PC-3 (cell line): Measurements from ENCODE around the gene SALL2. TPM values are rescaled to one million over a fixed set of nuclear protein-coding genes. Genes with fewer than 3 reads are reported as not detected.

ENCODE experiments used
- ATAC-seq: fragments of 200-7000 bp; cut with Tn5 transposase; 2 replicates; pipeline ENCODE4 v1.9.1; 2020; ENCODE audit warnings: mild to moderate bottlenecking, moderate library complexity
- BruUV-seq: library from RNA; stranded (reverse); fragments of 400-500 nt; replicated peaks from 2 replicates; lab custom pipeline; 2021; lab: Mats Ljungman, UMichigan
- CTCF ChIA-PET: fragments of 300-600 bp; sonication (Branson Sonifier 250); formaldehyde crosslinking; loops from one replicate; lab custom pipeline; 2022; ENCODE audit warnings: antibody characterized with exemption; lab: Charles Lee
- POLR2A ChIA-PET: fragments of 300-600 bp; sonication (Branson Sonifier 250); formaldehyde crosslinking; loops from one replicate; lab custom pipeline; 2022; ENCODE audit warnings: antibody characterized with exemption; ENCODE audit not compliant: unreplicated experiment; lab: Charles Lee
- DNase-seq: peaks from one replicate; pipeline ENCODE4 v3.0.0-alpha.2; 2015
- H2AFZ ChIP-seq: fragments of 300-600 bp; sonication (generic); 2 replicates; pipeline ENCODE4 v1.6.0; 2016; ENCODE audit warnings: antibody characterized with exemption, low read length
- H3F3A ChIP-seq: fragments of 300-600 bp; sonication (generic); one replicate; pipeline ENCODE4 v1.6.0; 2017; ENCODE audit warnings: antibody characterized with exemption, low read length, control low read depth, mild to moderate bottlenecking; ENCODE audit not compliant: unreplicated experiment
- H3K27ac ChIP-seq: fragments of 300-600 bp; sonication (generic); 2 replicates; pipeline ENCODE4 v1.5.1; 2016; ENCODE audit warnings: mild to moderate bottlenecking, low read length
- H3K27me3 ChIP-seq: fragments of 300-600 bp; sonication (generic); 2 replicates; pipeline ENCODE4 v1.6.1; 2016; ENCODE audit warnings: low read length, mixed read lengths
- H3K36me3 ChIP-seq: fragments of 300-600 bp; sonication (generic); 2 replicates; pipeline ENCODE4 v1.6.1; 2016; ENCODE audit warnings: low read depth, mixed run types, low read length, mixed read lengths
- H3K4me1 ChIP-seq: fragments of 300-600 bp; sonication (generic); 2 replicates; pipeline ENCODE4 v1.5.1; 2016; ENCODE audit warnings: low read length; ENCODE audit not compliant: insufficient read depth
- H3K4me2 ChIP-seq: fragments of 300-600 bp; sonication (generic); 2 replicates; pipeline ENCODE4 v1.6.0; 2016; ENCODE audit warnings: low read length
- H3K4me3 ChIP-seq: fragments of 300-600 bp; sonication (generic); 2 replicates; pipeline ENCODE4 v1.5.1; 2016; ENCODE audit warnings: mild to moderate bottlenecking, low read length, mixed read lengths
- H3K79me2 ChIP-seq: fragments of 300-600 bp; sonication (generic); 2 replicates; pipeline ENCODE4 v1.6.1; 2017; ENCODE audit warnings: low read length, mixed read lengths
- H3K9ac ChIP-seq: fragments of 300-600 bp; sonication (generic); 2 replicates; pipeline ENCODE4 v1.6.0; 2016; ENCODE audit warnings: mild to moderate bottlenecking, low read length
- H3K9me2 ChIP-seq: fragments of 300-600 bp; sonication (generic); replicated peaks from 2 replicates; pipeline ENCODE4 v1.6.1; 2016; ENCODE audit warnings: mixed run types, low read length, mixed read lengths
- H3K9me3 ChIP-seq: fragments of 300-600 bp; sonication (generic); 2 replicates; pipeline ENCODE4 v1.6.1; 2016; ENCODE audit warnings: low read length, mixed read lengths
- H4K20me1 ChIP-seq: fragments of 300-600 bp; sonication (generic); 2 replicates; pipeline ENCODE4 v1.6.1; 2016; ENCODE audit warnings: low read length, mixed read lengths
- EZH2 ChIP-seq: fragments of 300-600 bp; sonication (generic); IDR thresholded peaks from one replicate; pipeline ENCODE4 v1.6.1; 2017; ENCODE audit warnings: antibody characterized with exemption, mild to moderate bottlenecking, low read length; ENCODE audit not compliant: unreplicated experiment
- EZH2phosphoT487 ChIP-seq: fragments of 300-600 bp; sonication (generic); IDR thresholded peaks from 2 replicates; pipeline ENCODE4 v1.6.1; 2018; ENCODE audit warnings: mild to moderate bottlenecking, antibody characterized with exemption, low read length, borderline replicate concordance
- intact Hi-C: fragments of 100-400 bp; cut with micrococcal nuclease; formaldehyde crosslinking; loops from 2 replicates; pipeline ENCODE4 v1.9.0; 2023
- total RNA-seq: library from RNA; depleted of rRNA; stranded (reverse); fragments of >200 nt; gene quantifications from 2 replicates; pipeline ENCODE4 v1.2.3, GENCODE V29; 2014
- TF ChIP-seq, protein P1 (sequence below): fragments of 300-600 bp; sonication (generic); conservative IDR thresholded peaks from 2 replicates; pipeline ENCODE4 v1.5.1; 2017; ENCODE audit warnings: antibody characterized with exemption, low read depth, mild to moderate bottlenecking, low read length

The SALL2 gene
- total RNA-seq, 1 experiment from 2014 or later = 4.1 TPM

DNA sequence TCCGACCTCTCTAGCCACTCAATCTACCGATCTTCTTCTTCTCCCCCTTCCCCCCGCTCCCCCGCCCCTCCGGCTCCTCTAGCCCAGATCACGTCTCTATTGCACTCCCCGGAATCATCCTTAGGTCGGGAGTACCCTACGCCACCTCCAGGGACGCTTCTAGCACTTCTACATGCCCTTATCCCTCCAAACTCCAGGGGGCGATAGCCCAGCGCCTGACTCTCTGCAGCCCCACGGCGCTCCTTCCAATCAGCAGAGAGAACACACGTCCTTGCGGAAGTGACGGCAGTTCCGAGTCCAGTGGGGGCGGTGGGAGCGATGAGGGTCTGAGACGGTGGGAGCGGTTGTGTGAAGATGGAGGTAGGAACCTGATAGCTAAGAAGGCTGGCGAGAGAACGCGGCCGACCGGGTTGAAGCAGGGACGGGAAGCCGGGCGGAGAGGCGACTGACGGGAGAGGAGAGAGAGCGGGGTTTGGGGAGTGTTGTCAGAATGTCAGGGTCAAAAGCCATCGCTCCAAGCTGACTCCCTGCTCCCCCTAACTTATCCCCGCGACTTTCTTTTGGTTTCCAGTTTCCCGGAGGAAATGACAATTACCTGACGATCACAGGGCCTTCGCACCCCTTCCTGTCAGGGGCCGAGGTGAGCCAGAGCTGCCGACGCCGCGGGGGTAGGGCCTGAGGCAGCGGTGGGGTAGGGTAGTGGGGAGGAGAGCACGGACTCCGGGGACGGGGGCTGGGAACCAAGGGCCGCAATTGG lies 49.0 kb downstream of the SALL2 start, which contains the start of the genes RAB2B and TOX4:
Gene RAB2B (minus strand): TSS at position 35 of the 757 bp plus-strand sequence. CDS start 87 bp downstream, outside the sequence.
Gene TOX4 (plus strand): TSS at position 271 of the 757 bp plus-strand sequence. CDS start 84 bp downstream, at position 355.
- no TSS peak for BruUV-seq
- ChIA-PET POLR2A (interaction anchor here (0.6 kb wide), 2 partner anchors 58 to 216 kb away, joined by 4 to 6 read pairs; no protein-coding TSS in a partner anchor), CTCF (interaction anchor here (0.6 to 1.0 kb wide), 3 partner anchors 21 to 40 kb away, joined by 4 to 8 read pairs (median 4); partner anchors contain the start of gene CHD8)
- Histone ChIP-seq H2AFZ (peak within 1 kb of the TSS; percentile 85), H3K9me3 (no peaks in the 10 kb centered on the region), H3F3A (no peaks in the 10 kb centered on the region), H3K27ac (peak within 1 kb of the TSS; percentile 61), H3K4me3 (peak within 1 kb of the TSS; percentile 100), H4K20me1 (no peaks in the 10 kb centered on the region), H3K79me2 (peaks cover 51% of the 10 kb centered on the region), H3K9me2 (no peaks in the 10 kb centered on the region), H3K27me3 (no peaks in the 10 kb centered on the region), H3K4me2 (peak within 1 kb of the TSS; percentile 90), H3K9ac (peak within 1 kb of the TSS; percentile 75), H3K36me3 (peaks cover 5% of the 10 kb centered on the region; the same call in 1 of the 2 replicates), H3K4me1 (peaks cover 13% of the 10 kb centered on the region)
- intact Hi-C loops = loop anchor here (1.0 to 2.0 kb wide), 5 partner anchors 21 to 92 kb away; partner anchors contain the start of genes CHD8, METTL3 and SUPT16H
- no peak for TF ChIP-seq EZH2phosphoT487
- no peak for TF ChIP-seq EZH2
- TF ChIP-seq, protein P1, sequence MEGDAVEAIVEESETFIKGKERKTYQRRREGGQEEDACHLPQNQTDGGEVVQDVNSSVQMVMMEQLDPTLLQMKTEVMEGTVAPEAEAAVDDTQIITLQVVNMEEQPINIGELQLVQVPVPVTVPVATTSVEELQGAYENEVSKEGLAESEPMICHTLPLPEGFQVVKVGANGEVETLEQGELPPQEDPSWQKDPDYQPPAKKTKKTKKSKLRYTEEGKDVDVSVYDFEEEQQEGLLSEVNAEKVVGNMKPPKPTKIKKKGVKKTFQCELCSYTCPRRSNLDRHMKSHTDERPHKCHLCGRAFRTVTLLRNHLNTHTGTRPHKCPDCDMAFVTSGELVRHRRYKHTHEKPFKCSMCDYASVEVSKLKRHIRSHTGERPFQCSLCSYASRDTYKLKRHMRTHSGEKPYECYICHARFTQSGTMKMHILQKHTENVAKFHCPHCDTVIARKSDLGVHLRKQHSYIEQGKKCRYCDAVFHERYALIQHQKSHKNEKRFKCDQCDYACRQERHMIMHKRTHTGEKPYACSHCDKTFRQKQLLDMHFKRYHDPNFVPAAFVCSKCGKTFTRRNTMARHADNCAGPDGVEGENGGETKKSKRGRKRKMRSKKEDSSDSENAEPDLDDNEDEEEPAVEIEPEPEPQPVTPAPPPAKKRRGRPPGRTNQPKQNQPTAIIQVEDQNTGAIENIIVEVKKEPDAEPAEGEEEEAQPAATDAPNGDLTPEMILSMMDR = peak; percentile 94
- ATAC-seq (peak; percentile 93), DNase-seq (peak; percentile 98)

DNA sequence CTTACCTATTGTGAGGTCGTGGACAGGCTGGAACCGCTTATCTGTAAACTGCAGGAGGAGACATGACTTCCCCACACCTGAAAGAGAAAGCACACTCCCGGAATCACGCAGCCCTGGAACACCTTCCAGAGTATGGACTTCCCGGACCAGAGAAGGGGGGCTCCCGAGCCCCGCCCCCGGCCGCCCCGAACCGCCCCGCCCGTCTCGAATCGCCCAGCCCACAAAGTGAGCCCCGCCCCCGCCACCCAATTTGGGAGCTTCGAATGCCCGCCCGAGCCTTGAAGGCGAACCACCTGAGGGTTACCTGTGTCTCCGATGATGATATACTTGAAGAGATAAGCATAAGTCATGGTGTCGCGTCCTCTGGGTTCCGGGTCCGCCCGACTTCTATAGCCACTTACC lies 49.6 kb downstream of the SALL2 start:
- TF ChIP-seq EZH2phosphoT487 (no peak), EZH2 (no peak)
- TF ChIP-seq, protein P1 = no peak
- peak overlapping the region; percentile 61 for H3K27ac ChIP-seq
- H3K4me1 ChIP-seq = peaks cover 13% of the 10 kb centered on the region
- peaks cover 45% of the 10 kb centered on the region for H3K79me2 ChIP-seq
- no peaks in the 10 kb centered on the region for H3K27me3 ChIP-seq
- no peaks in the 10 kb centered on the region for H4K20me1 ChIP-seq
- BruUV-seq = no TSS peak
- ATAC-seq (peak; percentile 79), DNase-seq (peak; percentile 79)
- H3F3A ChIP-seq = no peaks in the 10 kb centered on the region
- peak overlapping the region; percentile 75 for H3K9ac ChIP-seq
- intact Hi-C loops = loop anchor here (1.0 to 2.0 kb wide), 3 partner anchors 35 to 92 kb away; partner anchors contain the start of genes METTL3 and SUPT16H
- no peaks in the 10 kb centered on the region for H3K9me3 ChIP-seq
- peak overlapping the region; percentile 100 for H3K4me3 ChIP-seq
- H2AFZ ChIP-seq = peak overlapping the region; percentile 82
- H3K9me2 ChIP-seq = no peaks in the 10 kb centered on the region
- POLR2A ChIA-PET = interaction anchor here (0.6 kb wide), 2 partner anchors 58 to 215 kb away, joined by 4 to 6 read pairs; no protein-coding TSS in a partner anchor
- H3K36me3 ChIP-seq = peaks cover 3% of the 10 kb centered on the region; the same call in 1 of the 2 replicates
- CTCF ChIA-PET = no interaction called here
- peak overlapping the region; percentile 84 for H3K4me2 ChIP-seq
